GM12873 (cell line): ENCODE results near the gene TMUB2.

Source experiments
- CTCF ChIP-seq: IDR thresholded peaks from 2 replicates; pipeline ENCODE4 v1.5.1; 2012; ENCODE audit warnings: low read depth, mild to moderate bottlenecking, moderate library complexity, low read length, control low read depth; ENCODE audit not compliant: insufficient read depth; ENCODE audit errors: missing control alignments

TMUB2 gene

GRCh38 chr17:44193326-44194084, 6.7 kb downstream of the TMUB2 start:
- no peak for TF ChIP-seq CTCF

GRCh38 chr17:44197107-44197506, 10.3 kb downstream of the TMUB2 start:
- no peak for TF ChIP-seq CTCF

- TF ChIP-seq CTCF, result peak; percentile 33
Measured at GRCh38 chr17:44197980-44198720, 11.4 kb downstream of the TMUB2 start.

- no peak for TF ChIP-seq CTCF
Measured at GRCh38 chr17:44198721-44199552, 12.2 kb downstream of the TMUB2 start.

GRCh38 chr17:44199553-44200477, 13.0 kb downstream of the TMUB2 start, which contains the start of gene ATXN7L3:
Gene ATXN7L3 (minus strand): TSS chr17:44199884. CDS start chr17:44198070, 1,814 bp downstream.
- no peak for TF ChIP-seq CTCF

GRCh38 chr17:44200478-44201155, 13.8 kb downstream of the TMUB2 start:
- TF ChIP-seq CTCF, result no peak
